ENCODE data around the gene UNC79. TPM values are rescaled to one million over a fixed set of nuclear protein-coding genes. Genes with fewer than 3 reads are reported as not detected.

The UNC79 gene
- total and polyA plus RNA-seq, 10 of the 15 experiments (the other 5 are each of a cell fraction or from before 2014, with no cell fraction given) = 0.04 to 0.29 (median 0.14) TPM

- SMC1A ChIA-PET (ENCODE audit: uncharacterized antibody, unreplicated experiment) = interaction anchor here (0.9 kb wide), 1 partner anchor 8 kb away, joined by 3 read pairs; no protein-coding TSS in a partner anchor
- H3K4me1 ChIP-seq (ENCODE audit: control insufficient read depth, insufficient read depth, low read length) = no peaks in the 10 kb centered on the region
- intact Hi-C loops (cut with micrococcal nuclease; ENCODE audit: unreplicated experiment) (no loop called here), in situ Hi-C loops (cut with MboI) (no loop called here)
- FAIRE-seq = no peak
- H3K9ac ChIP-seq (ENCODE audit: control insufficient read depth, insufficient read depth, low read length) = no peak overlapping the region
- no peaks in the 10 kb centered on the region for H4K20me1 ChIP-seq (ENCODE audit: control insufficient read depth, insufficient read depth)
- BruUV-seq (replicated peaks) = no TSS peak
- TF ChIP-seq SP1 (IDR thresholded peaks at IDR 0.05; ENCODE audit: low read depth, low read length) (no peak), FOS (IDR thresholded peaks at IDR 0.05; ENCODE audit: borderline replicate concordance, extremely low read depth, insufficient read length) (no peak), EZH2 (IDR thresholded peaks at IDR 0.05; ENCODE audit: borderline replicate concordance, control insufficient read depth, low read depth, low read length) (no peak), ZSCAN29 (IDR thresholded peaks at IDR 0.05) (no peak), HCFC1 (IDR thresholded peaks at IDR 0.05; ENCODE audit: low read length) (no peak), MYB (IDR thresholded peaks at IDR 0.05; ENCODE audit: borderline replicate concordance, low read depth, low read length) (no peak)
- no peak overlapping the region for H3K4me2 ChIP-seq (ENCODE audit: control insufficient read depth, insufficient read depth)
- RAD21 ChIA-PET (ENCODE audit: unreplicated experiment) = no interaction called here
- no peak for ATAC-seq
- POLR2A ChIA-PET = no interaction called here
- no peaks in the 10 kb centered on the region for H3K36me3 ChIP-seq (ENCODE audit: control insufficient read depth in 2 of 2, insufficient read depth in 2 of 2, low read length in 1 of 2)
- CTCF ChIA-PET = no interaction called here
- WGBS (ENCODE audit: insufficient coverage, insufficient replicate concordance, low lambda C conversion rate, missing lambda C conversion rate) = 63% methylated on average over 3 of the region's 3 CpGs
- no peak for DNase-seq (ENCODE audit: low read depth, low spot score)
- no peaks in the 10 kb centered on the region for H3K9me3 ChIP-seq (replicated peaks; ENCODE audit: control insufficient read depth, insufficient read depth, low read length)
- no peaks in the 10 kb centered on the region for H3K27me3 ChIP-seq (replicated peaks in 1 of 2; ENCODE audit: control insufficient read depth in 2 of 2, insufficient read depth in 2 of 2, low read length in 1 of 2)
- no peak overlapping the region for H3K4me3 ChIP-seq
- no peak overlapping the region for H2AFZ ChIP-seq (ENCODE audit: control insufficient read depth, low read depth, low read length)
- H3K27ac ChIP-seq (ENCODE audit: control insufficient read depth, insufficient read depth) = no peak overlapping the region
- no peaks in the 10 kb centered on the region for H3K79me2 ChIP-seq (ENCODE audit: control insufficient read depth, insufficient read depth, low read length)
Observed at GRCh38 chr14:93592786-93593185, 162.0 kb downstream of the UNC79 start.

GRCh38 chr14:93606091-93606490 is 175.4 kb downstream of the UNC79 start:
- FAIRE-seq = no peak
- SMC1A ChIA-PET (ENCODE audit: uncharacterized antibody, unreplicated experiment) = interaction anchor here (1.1 to 1.4 kb wide), 3 partner anchors 13 to 60 kb away, joined by 3 to 9 read pairs (median 5); no protein-coding TSS in a partner anchor
- in situ Hi-C loops (cut with MboI) = no loop called here
- Histone ChIP-seq H3K27me3 (replicated peaks in 1 of 2; ENCODE audit: control insufficient read depth in 2 of 2, insufficient read depth in 2 of 2, low read length in 1 of 2) (no peaks in the 10 kb centered on the region), H3K79me2 (ENCODE audit: control insufficient read depth, insufficient read depth, low read length) (no peaks in the 10 kb centered on the region), H3K9ac (ENCODE audit: control insufficient read depth, insufficient read depth, low read length) (no peak overlapping the region), H4K20me1 (ENCODE audit: control insufficient read depth, insufficient read depth) (no peaks in the 10 kb centered on the region), H3K27ac (ENCODE audit: control insufficient read depth, insufficient read depth) (no peak overlapping the region), H3K4me2 (ENCODE audit: control insufficient read depth, insufficient read depth) (no peak overlapping the region), H3K9me3 (replicated peaks; ENCODE audit: control insufficient read depth, insufficient read depth, low read length) (no peaks in the 10 kb centered on the region; the same call in 2 of the 3 replicates), H3K36me3 (ENCODE audit: control insufficient read depth in 2 of 2, insufficient read depth in 2 of 2, low read length in 1 of 2) (no peaks in the 10 kb centered on the region), H3K4me1 (ENCODE audit: control insufficient read depth, insufficient read depth, low read length) (no peaks in the 10 kb centered on the region), H2AFZ (ENCODE audit: control insufficient read depth, low read depth, low read length) (no peak overlapping the region), H3K4me3 (no peak overlapping the region)
- ATAC-seq = no peak
- DNase-seq (ENCODE audit: low read depth, low spot score) = no peak
- CTCF ChIA-PET = interaction anchor here (0.8 to 1.4 kb wide), 2 partner anchors 13 to 370 kb away, joined by 3 read pairs; no protein-coding TSS in a partner anchor
- intact Hi-C loops (cut with micrococcal nuclease; ENCODE audit: unreplicated experiment) = no loop called here
- no TSS peak for BruUV-seq (replicated peaks)
- RAD21 ChIA-PET (ENCODE audit: unreplicated experiment) = no interaction called here
- POLR2A ChIA-PET = no interaction called here
- TF ChIP-seq STAT1 (conservative IDR thresholded peaks at IDR 0.05) (no peak), RBBP5 (conservative IDR thresholded peaks at IDR 0.05) (no peak), ZNF207 (IDR thresholded peaks at IDR 0.05; ENCODE audit: borderline replicate concordance) (no peak), ATF7 (IDR thresholded peaks at IDR 0.05; ENCODE audit: low read depth) (no peak), PML (IDR thresholded peaks at IDR 0.05; ENCODE audit: low read length) (no peak), NR2C2 (IDR thresholded peaks at IDR 0.05; ENCODE audit: borderline replicate concordance, control insufficient read depth, insufficient read length, low read depth) (no peak), ETV6 (conservative IDR thresholded peaks at IDR 0.05 in 1 of 2, IDR thresholded peaks at IDR 0.05 in 1 of 2; ENCODE audit: borderline replicate concordance in 1 of 2, low read depth in 1 of 2) (no peak), YBX1 (IDR thresholded peaks at IDR 0.05) (no peak), SKIL (IDR thresholded peaks at IDR 0.05; ENCODE audit: low read depth, poor library complexity, severe bottlenecking) (no peak)
